GM10248 (cell line): ENCODE data around the gene GAS1.

Source experiments
- CTCF ChIA-PET: fragments of 300-600 bp; sonication (Branson Sonifier 250); formaldehyde crosslinking; extraction: SDS; loops from one replicate; lab custom pipeline; 2021; ENCODE audit warnings: antibody characterized with exemption; lab: Yijun Ruan, JAX
- POLR2A ChIA-PET: fragments of 350-650 bp; sonication (Branson Sonifier 250); formaldehyde crosslinking; extraction: SDS; loops from one replicate; lab custom pipeline; 2020; ENCODE audit warnings: antibody characterized with exemption; lab: Yijun Ruan, JAX
- DNase-seq: peaks from one replicate; pipeline ENCODE4 v3.0.0; 2012; ENCODE audit errors: extremely low spot score
- CTCF ChIP-seq: IDR thresholded peaks from 2 replicates; pipeline ENCODE4 v1.5.1; 2012; ENCODE audit warnings: mild to moderate bottlenecking, low read depth; ENCODE audit errors: extremely low read depth, missing control alignments, control extremely low read depth

Gene GAS1

DNA sequence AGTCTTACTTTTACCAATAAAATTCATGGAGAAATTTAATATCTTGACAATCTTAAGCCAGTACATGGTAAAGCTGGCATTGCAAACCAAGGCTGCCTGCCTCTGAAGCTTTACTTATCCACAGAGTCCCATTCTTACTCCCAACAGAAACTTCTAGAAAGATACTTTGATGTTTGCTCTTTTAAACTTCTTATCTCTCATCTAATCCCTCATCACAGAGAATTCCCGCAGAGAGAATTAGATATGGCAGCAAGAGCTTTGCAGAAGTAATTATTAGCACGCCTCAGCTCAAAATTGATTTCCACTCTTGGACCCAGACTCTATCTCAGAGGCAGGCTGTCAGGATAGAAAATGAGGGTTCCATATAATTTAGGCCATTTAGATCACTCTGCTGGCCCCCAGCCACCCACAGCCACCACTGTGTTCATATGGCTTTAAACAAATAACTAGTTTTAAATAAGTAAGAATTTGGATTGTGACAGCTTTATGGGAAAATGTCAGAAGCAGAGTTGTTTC is 37.9 kb upstream of the GAS1 start:
- no peak for TF ChIP-seq CTCF
- no peak for DNase-seq
- ChIA-PET POLR2A (no interaction called here), CTCF (interaction anchor here (1.4 kb wide), 1 partner anchor 15 kb away, joined by 4 read pairs; no protein-coding TSS in a partner anchor)

GRCh38 chr9:86983620-86984259 is 36.4 kb upstream of the GAS1 start:
- no peak for TF ChIP-seq CTCF
- POLR2A ChIA-PET = no interaction called here
- no peak for DNase-seq
- CTCF ChIA-PET = no interaction called here

GRCh38 chr9:86983249-86983619 is 35.9 kb upstream of the GAS1 start:
- ChIA-PET CTCF (no interaction called here), POLR2A (no interaction called here)
- no peak for DNase-seq

DNA sequence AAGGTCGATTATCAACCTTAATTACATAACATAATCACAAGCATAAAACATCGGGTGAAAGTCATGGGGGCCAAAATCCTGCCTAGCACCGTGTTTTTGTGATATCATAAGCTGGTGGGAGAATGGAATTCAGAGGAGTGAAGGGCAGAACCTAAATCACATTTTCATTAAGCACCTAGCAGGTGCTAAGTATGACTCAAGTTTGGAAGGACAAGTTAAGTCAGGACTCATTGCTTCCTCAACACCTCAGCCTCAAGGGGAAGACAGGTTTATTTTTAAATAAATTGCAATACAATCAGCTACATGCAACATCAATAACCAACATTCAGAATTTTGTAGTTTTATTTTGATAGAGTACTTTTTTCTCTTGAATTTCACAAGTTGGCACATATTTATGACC is 33.5 kb upstream of the GAS1 start:
- ChIA-PET CTCF (interaction anchor here (1.0 kb wide), 1 partner anchor 33 kb away, joined by 3 read pairs; no protein-coding TSS in a partner anchor), POLR2A (no interaction called here)
- DNase-seq = no peak
- TF ChIP-seq CTCF = no peak

More at GRCh38 chr9:86983249-86983619, 35.9 kb upstream of the GAS1 start:
- no peak for TF ChIP-seq CTCF

DNA sequence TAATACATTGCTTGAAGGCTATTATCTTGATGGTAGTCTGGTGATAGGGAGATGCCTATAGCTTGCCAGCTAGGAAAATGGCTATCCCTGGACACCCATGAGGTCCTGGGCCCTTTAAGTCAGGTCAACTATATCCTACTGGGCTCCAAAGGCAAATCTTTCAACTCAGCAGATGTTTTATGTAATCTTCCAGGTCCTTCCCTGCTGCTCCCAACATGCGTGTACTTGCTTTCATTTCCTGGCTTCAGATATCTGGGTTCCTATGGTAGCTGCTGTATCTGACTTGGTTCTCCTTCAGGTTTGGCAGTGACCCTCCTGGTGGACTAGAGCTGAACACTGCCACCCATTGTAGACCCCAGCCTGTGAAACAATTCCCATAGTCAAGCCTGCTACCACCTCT is 32.4 kb upstream of the GAS1 start:
- no peak for TF ChIP-seq CTCF
- no peak for DNase-seq
- ChIA-PET POLR2A (no interaction called here), CTCF (interaction anchor here (1.0 kb wide), 1 partner anchor 34 kb away, joined by 3 read pairs; no protein-coding TSS in a partner anchor)

DNA sequence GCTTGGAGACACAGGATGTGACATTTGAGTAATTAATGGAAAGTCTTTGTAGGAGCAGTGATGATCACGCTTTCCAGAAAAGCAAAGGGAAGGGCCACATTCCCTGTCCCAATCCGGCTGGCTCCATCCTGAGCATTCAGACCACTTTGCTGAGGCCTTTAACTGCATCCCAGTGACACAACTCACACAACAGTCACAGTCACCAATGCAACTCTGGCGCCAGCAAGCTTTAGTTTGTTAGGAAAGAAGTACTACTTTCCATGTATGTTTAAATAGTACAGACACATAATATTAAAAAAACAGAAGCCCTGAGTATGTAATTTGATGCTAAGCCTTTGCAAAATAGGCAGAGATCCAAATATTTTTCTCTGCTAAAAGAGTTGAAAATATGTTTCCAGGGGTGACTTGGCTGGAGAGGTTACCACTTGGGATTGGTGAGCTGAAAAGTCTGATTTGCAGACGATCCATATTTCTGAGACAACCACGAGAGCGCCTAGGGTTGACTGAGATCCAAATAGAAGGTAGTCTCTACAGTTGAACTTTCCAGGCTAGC is 31.7 kb upstream of the GAS1 start:
- CTCF ChIA-PET = interaction anchor here (1.2 kb wide), 1 partner anchor 10 kb away, joined by 3 read pairs; no protein-coding TSS in a partner anchor
- DNase-seq = no peak
- POLR2A ChIA-PET = no interaction called here
- TF ChIP-seq CTCF = no peak
